Hepatocyte (in vitro differentiated cells): ENCODE data around the gene SPOCK2.

Source experiments
- EZH2 ChIP-seq: fragments of 200-600 bp; sonication (generic); IDR thresholded peaks from 2 replicates; pipeline ENCODE4 v1.6.1; 2016; ENCODE audit warnings: antibody characterized with exemption, mild to moderate bottlenecking, borderline replicate concordance
- EZH2phosphoT487 ChIP-seq: fragments of 200-600 bp; sonication (generic); IDR thresholded peaks from one replicate; pipeline ENCODE4 v1.6.1; 2018; ENCODE audit warnings: antibody characterized with exemption, mild to moderate bottlenecking, low read depth, moderate library complexity; ENCODE audit not compliant: unreplicated experiment, severe bottlenecking
- TF ChIP-seq, protein P1 (sequence below): fragments of 200-600 bp; sonication (generic); IDR thresholded peaks from 2 replicates; pipeline ENCODE4 v1.5.1; 2016; ENCODE audit warnings: antibody characterized with exemption, mild to moderate bottlenecking; ENCODE audit not compliant: poor library complexity

DNA sequence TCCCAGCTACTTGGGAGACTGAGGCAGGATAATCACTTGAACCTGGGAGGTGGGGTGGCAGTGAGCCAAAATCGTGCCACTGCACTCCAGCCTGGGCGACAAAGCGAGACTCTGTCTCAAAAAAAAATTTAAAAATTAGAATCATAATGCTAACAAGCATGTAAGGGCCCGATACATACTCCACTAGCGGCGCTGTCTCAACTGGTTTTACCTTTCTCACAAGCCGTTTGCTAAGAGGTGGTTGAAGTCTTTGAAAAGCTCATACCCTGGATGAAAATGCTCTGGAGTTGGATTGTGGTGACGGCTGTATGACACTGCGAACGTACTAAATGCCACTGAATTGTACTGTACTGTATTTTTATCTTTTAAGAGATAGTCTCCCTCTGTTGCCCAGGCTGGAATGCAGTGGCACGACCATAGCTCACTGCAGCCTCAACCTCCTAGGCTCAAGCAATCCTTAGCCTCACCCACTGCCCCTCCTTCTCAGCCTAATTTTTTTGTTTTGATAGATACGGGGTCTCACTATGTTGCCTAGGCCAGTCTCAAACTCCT lies 29.9 kb downstream of the SPOCK2 start:
- TF ChIP-seq EZH2 (no peak), EZH2phosphoT487 (no peak)
- TF ChIP-seq, protein P1, sequence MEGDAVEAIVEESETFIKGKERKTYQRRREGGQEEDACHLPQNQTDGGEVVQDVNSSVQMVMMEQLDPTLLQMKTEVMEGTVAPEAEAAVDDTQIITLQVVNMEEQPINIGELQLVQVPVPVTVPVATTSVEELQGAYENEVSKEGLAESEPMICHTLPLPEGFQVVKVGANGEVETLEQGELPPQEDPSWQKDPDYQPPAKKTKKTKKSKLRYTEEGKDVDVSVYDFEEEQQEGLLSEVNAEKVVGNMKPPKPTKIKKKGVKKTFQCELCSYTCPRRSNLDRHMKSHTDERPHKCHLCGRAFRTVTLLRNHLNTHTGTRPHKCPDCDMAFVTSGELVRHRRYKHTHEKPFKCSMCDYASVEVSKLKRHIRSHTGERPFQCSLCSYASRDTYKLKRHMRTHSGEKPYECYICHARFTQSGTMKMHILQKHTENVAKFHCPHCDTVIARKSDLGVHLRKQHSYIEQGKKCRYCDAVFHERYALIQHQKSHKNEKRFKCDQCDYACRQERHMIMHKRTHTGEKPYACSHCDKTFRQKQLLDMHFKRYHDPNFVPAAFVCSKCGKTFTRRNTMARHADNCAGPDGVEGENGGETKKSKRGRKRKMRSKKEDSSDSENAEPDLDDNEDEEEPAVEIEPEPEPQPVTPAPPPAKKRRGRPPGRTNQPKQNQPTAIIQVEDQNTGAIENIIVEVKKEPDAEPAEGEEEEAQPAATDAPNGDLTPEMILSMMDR: no peak
